Measurements from ENCODE around the gene ATG4D.

Gene ATG4D

GRCh38 chr19:10523135-10523636 is 20.5 kb upstream of the ATG4D start:
- no peaks in the 10 kb centered on the region for H3K9me3 ChIP-seq (ENCODE audit: control insufficient read depth, insufficient read depth, low read depth, low read length)
- H3K27ac ChIP-seq (ENCODE audit: extremely low read depth, low read depth, low read length), result no peak overlapping the region
- ChIA-PET CTCF (interaction anchor here (0.6 to 1.7 kb wide), 2 partner anchors 14 to 220 kb away, joined by 4 to 5 read pairs; no protein-coding TSS in a partner anchor), POLR2A (no interaction called here)
- no peaks in the 10 kb centered on the region for H3K36me3 ChIP-seq (ENCODE audit: control insufficient read depth in 2 of 2, insufficient read depth in 1 of 2, low read length in 2 of 2)
- no peaks in the 10 kb centered on the region for H3K4me1 ChIP-seq (ENCODE audit: control insufficient read depth, insufficient read depth, low read length)
- H3K4me3 ChIP-seq (ENCODE audit: low read depth, low read length), result no peak overlapping the region
- no peak for TF ChIP-seq ZBTB7A (tag by site-specific recombination; IDR thresholded peaks at IDR 0.05; ENCODE audit: low read depth)
- TF ChIP-seq ZSCAN18 (tag by site-specific recombination; IDR thresholded peaks at IDR 0.05), result no peak
- no peak for TF ChIP-seq ZBTB20 (tag by site-specific recombination; IDR thresholded peaks at IDR 0.05)
- no peak for TF ChIP-seq ZNF302 (tag by site-specific recombination; IDR thresholded peaks at IDR 0.05; ENCODE audit: low read depth)
- TF ChIP-seq ZNF623 (tag by site-specific recombination; IDR thresholded peaks at IDR 0.05), result no peak
- TF ChIP-seq ZNF48 (tag by site-specific recombination; IDR thresholded peaks at IDR 0.05), result no peak
- no peak for TF ChIP-seq ZNF544 (tag by site-specific recombination; IDR thresholded peaks at IDR 0.05)
- no peak for TF ChIP-seq PRDM10 (tag by site-specific recombination; IDR thresholded peaks at IDR 0.05)
- TF ChIP-seq ZNF707 (tag by site-specific recombination; IDR thresholded peaks at IDR 0.05), result no peak
- no peak for TF ChIP-seq ZNF837 (tag by site-specific recombination; IDR thresholded peaks at IDR 0.05)
- no peak for TF ChIP-seq ZNF280D (tag by site-specific recombination; IDR thresholded peaks at IDR 0.05)
- TF ChIP-seq ZNF521 (tag by site-specific recombination; IDR thresholded peaks at IDR 0.05), result no peak
- TF ChIP-seq ZNF747 (tag by site-specific recombination; IDR thresholded peaks at IDR 0.05), result no peak
- no peak for TF ChIP-seq MEIS1 (CRISPR knock-in tag; IDR thresholded peaks at IDR 0.05; ENCODE audit: borderline replicate concordance)
- TF ChIP-seq ZNF701 (tag by site-specific recombination; IDR thresholded peaks at IDR 0.05), result no peak
- no peak for TF ChIP-seq SCRT1 (tag by site-specific recombination; IDR thresholded peaks at IDR 0.05; ENCODE audit: borderline replicate concordance)
- no peak for TF ChIP-seq ZNF157 (tag by site-specific recombination; IDR thresholded peaks at IDR 0.05)
- no peak for TF ChIP-seq ZNF791 (tag by site-specific recombination; IDR thresholded peaks at IDR 0.05)

- ChIA-PET POLR2A (no interaction called here), CTCF (interaction anchor here (0.6 to 1.2 kb wide), 3 partner anchors 8 to 47 kb away, joined by 3 read pairs; partner anchors contain the start of gene S1PR5)
- H3K9me3 ChIP-seq (ENCODE audit: control insufficient read depth, insufficient read depth, low read depth, low read length), result no peaks in the 10 kb centered on the region
Observed at GRCh38 chr19:10525636-10526035, 18.1 kb upstream of the ATG4D start.

More at GRCh38 chr19:10525636-10526035, 18.1 kb upstream of the ATG4D start:
- Histone ChIP-seq H3K4me1 (ENCODE audit: control insufficient read depth, insufficient read depth, low read length) (no peaks in the 10 kb centered on the region), H3K36me3 (ENCODE audit: control insufficient read depth in 2 of 2, insufficient read depth in 1 of 2, low read length in 2 of 2) (no peaks in the 10 kb centered on the region), H3K27ac (ENCODE audit: extremely low read depth, low read depth, low read length) (no peak overlapping the region), H3K4me3 (ENCODE audit: low read depth, low read length) (no peak overlapping the region)
- no peak for TF ChIP-seq ZNF140 (tag by site-specific recombination; IDR thresholded peaks at IDR 0.05)
